T1000 (cell line): ENCODE results near the gene NFKBIL1.
"Not testable (repeated sequence)": the region's sequence is repeated elsewhere in the genome, so short reads cannot be mapped to it uniquely, and the experiment has no call there.

Source experiments
- DNase-seq: peaks from one replicate; lab custom pipeline; 2025; ENCODE audit warnings: mixed read lengths; lab: John Stamatoyannopoulos, UW

The NFKBIL1 gene

GRCh38 chr6:31546958-31547726, at the start of gene NFKBIL1:
Gene NFKBIL1, plus strand, starts transcription at chr6:31547608. Its CDS starts 87 bp downstream, at chr6:31547695.
- peak; percentile 86 for DNase-seq

GRCh38 chr6:31498748-31499147, 48.7 kb upstream of the NFKBIL1 start:
- no peak for DNase-seq

- not testable (repeated sequence) for DNase-seq
Observed at GRCh38 chr6:31499648-31500047, 47.8 kb upstream of the NFKBIL1 start.

GRCh38 chr6:31502586-31502985, 44.8 kb upstream of the NFKBIL1 start:
- DNase-seq: no peak

GRCh38 chr6:31509036-31509435, 38.4 kb upstream of the NFKBIL1 start:
- DNase-seq: not testable (repeated sequence)

- DNase-seq: no peak
Observed at GRCh38 chr6:31510007-31510406, 37.4 kb upstream of the NFKBIL1 start.

GRCh38 chr6:31513456-31514165, 33.8 kb upstream of the NFKBIL1 start:
- no peak for DNase-seq

- DNase-seq: no peak
Observed at GRCh38 chr6:31521835-31522234, 25.6 kb upstream of the NFKBIL1 start.

GRCh38 chr6:31525553-31525931, 21.9 kb upstream of the NFKBIL1 start:
- DNase-seq: no peak

GRCh38 chr6:31525932-31526591, 21.3 kb upstream of the NFKBIL1 start:
- DNase-seq: peak; percentile 9

- DNase-seq: no peak
Observed at GRCh38 chr6:31528307-31528777, 19.1 kb upstream of the NFKBIL1 start.

- DNase-seq: no peak
Observed at GRCh38 chr6:31528821-31529328, 18.5 kb upstream of the NFKBIL1 start, which contains the start of gene MCCD1. Gene MCCD1, plus strand, starts transcription at chr6:31528962. Its CDS starts 53 bp downstream, at chr6:31529015.

GRCh38 chr6:31529329-31530150, 17.9 kb upstream of the NFKBIL1 start:
- DNase-seq: no peak

- DNase-seq: no peak
Observed at GRCh38 chr6:31530659-31531058, 16.7 kb upstream of the NFKBIL1 start.

GRCh38 chr6:31531162-31531561, 16.2 kb upstream of the NFKBIL1 start:
- DNase-seq: no peak

GRCh38 chr6:31531771-31532643, 15.4 kb upstream of the NFKBIL1 start:
- DNase-seq: no peak

GRCh38 chr6:31532644-31533454, 14.6 kb upstream of the NFKBIL1 start:
- DNase-seq: no peak

- no peak for DNase-seq
Observed at GRCh38 chr6:31533455-31533841, 14.0 kb upstream of the NFKBIL1 start.

GRCh38 chr6:31534011-31534410, 13.4 kb upstream of the NFKBIL1 start:
- no peak for DNase-seq
